Measurements from ENCODE around the gene ARHGEF3.

ARHGEF3 gene

DNA sequence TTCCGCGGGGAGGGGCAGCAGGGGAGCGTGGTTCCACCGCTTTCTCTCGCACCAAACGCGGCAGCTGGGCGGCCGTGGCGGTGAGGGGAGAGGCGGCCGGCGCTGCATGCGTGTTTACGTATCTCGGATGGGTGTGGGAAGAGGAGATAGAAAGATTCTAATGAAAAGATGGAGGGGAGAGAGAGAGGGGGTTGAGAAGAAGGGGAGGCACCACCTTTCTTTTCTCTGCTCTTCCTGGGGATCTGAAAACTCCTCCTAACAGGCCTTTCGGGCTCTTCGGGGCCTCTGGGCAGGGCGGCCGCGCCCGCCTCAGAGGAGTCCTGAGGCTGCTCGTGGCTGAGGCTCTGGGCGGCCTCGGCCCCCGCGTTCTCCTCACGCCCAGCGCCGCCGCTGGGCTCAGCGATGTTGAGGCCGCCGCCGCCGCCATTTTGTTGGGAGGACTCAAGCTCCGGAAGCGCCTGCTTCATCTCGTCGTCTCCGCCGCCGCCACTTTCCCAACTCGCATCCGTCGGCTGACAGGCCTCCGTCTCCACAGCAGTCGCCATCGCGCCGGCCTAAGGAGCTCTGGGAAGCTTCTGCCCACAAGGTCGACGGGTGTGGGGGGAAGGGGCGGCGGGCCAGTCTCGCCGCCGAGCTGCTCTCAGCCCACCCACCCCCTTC, 119.2 kb downstream of the ARHGEF3 start:
- DNase-seq (ENCODE audit: low read depth), result peak; percentile 50

GRCh38 chr3:56681984-56682461, 119.7 kb downstream of the ARHGEF3 start:
- DNase-seq (ENCODE audit: low read depth), result no peak

DNA sequence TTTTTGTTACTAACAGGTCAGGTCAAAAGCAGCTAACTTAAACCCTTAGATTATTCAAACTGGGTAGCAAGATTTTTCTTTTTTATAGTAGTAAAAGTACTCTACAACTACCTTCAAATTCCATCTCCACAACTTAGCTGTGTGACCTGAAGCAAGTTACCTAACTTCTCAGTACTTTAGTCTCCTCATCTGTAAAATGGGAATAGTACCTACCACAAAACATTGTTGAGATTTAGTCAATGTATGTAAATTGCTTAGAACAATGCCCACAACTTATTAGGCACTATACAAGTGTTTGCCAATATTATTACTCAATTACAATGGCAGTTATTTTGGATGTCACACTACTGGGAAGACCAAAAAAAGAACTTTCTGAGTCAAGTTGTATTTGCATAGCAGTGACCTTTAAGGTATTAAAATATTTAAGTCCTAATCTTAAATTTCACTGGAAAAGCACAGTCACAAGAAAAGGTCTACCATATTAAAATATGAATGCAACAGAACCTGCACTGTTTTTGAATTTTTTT, 121.6 kb downstream of the ARHGEF3 start:
- DNase-seq (ENCODE audit: low read depth), result no peak
